ENCODE measurements around the gene STX10. TPM values are rescaled to one million over a fixed set of nuclear protein-coding genes. Genes with fewer than 3 reads are reported as not detected.

Gene STX10
- total RNA-seq, 1 experiment from 2014 or later = 86.2 TPM

DNA sequence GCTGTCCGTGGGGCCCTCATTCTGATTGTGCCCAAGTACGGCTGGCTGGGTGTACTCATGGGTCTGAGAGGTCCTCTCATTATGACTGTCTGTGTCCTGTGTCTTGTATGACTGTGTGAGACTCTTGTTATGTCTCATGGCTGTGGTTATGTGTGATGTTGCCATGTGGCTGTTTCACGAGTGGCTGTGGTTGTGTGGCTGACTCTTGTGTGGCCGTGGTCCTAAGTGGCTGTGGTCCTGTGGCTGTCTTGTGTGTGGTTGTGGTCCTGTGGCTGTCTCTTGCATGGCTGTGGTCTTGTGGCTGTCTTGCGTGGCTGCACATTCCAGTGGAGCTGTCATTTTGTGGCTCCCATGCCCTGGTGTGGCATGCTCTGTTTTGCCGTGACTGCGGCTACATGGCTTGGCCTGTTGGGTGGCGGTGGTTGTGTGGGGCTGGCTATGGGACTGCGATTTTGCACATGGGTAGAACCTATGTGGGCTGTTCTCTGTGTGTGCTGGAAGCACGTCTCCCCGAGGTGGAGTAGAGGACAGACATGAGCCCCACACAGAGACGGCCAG is 50.1 kb downstream of the STX10 start:
- no peak for DNase-seq
- H3K36me3 ChIP-seq (ENCODE audit: low read depth) = no peaks in the 10 kb centered on the region
- H3K9me3 ChIP-seq (ENCODE audit: insufficient read depth, low read depth) = no peaks in the 10 kb centered on the region
- H3K79me2 ChIP-seq (ENCODE audit: low read depth) = no peaks in the 10 kb centered on the region
- H3F3A ChIP-seq (ENCODE audit: insufficient read depth, low read depth) = no peaks in the 10 kb centered on the region; the same call in 1 of the 2 replicates
- ChIA-PET CTCF (interaction anchor here (0.6 kb wide), 1 partner anchor 99 kb away, joined by 3 read pairs; no protein-coding TSS in a partner anchor), POLR2A (ENCODE audit: unreplicated experiment) (no interaction called here)
- intact Hi-C loops (cut with micrococcal nuclease; ENCODE audit: unreplicated experiment) = no loop called here
- peaks cover 5% of the 10 kb centered on the region; the same call in 1 of the 2 replicates for H4K20me1 ChIP-seq (ENCODE audit: insufficient read depth)
- H3K9me2 ChIP-seq (ENCODE audit: insufficient read depth) = no peaks in the 10 kb centered on the region
- H3K27me3 ChIP-seq (ENCODE audit: insufficient read depth, low read depth) = no peaks in the 10 kb centered on the region
- peaks cover 5% of the 10 kb centered on the region; the same call in 1 of the 2 replicates for H3K4me1 ChIP-seq (replicated peaks; ENCODE audit: insufficient read depth)
- TF ChIP-seq EZH2 (IDR thresholded peaks at IDR 0.05; ENCODE audit: low read depth) = no peak
- TF ChIP-seq, protein P1, sequence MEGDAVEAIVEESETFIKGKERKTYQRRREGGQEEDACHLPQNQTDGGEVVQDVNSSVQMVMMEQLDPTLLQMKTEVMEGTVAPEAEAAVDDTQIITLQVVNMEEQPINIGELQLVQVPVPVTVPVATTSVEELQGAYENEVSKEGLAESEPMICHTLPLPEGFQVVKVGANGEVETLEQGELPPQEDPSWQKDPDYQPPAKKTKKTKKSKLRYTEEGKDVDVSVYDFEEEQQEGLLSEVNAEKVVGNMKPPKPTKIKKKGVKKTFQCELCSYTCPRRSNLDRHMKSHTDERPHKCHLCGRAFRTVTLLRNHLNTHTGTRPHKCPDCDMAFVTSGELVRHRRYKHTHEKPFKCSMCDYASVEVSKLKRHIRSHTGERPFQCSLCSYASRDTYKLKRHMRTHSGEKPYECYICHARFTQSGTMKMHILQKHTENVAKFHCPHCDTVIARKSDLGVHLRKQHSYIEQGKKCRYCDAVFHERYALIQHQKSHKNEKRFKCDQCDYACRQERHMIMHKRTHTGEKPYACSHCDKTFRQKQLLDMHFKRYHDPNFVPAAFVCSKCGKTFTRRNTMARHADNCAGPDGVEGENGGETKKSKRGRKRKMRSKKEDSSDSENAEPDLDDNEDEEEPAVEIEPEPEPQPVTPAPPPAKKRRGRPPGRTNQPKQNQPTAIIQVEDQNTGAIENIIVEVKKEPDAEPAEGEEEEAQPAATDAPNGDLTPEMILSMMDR (conservative IDR thresholded peaks at IDR 0.05) = no peak
- H3K27ac ChIP-seq = no peak overlapping the region
- H3K4me2 ChIP-seq = no peak overlapping the region
- H3K4me3 ChIP-seq = no peak overlapping the region
- no TSS peak for BruUV-seq (replicated peaks)
- no peak overlapping the region for H2AFZ ChIP-seq

DNA sequence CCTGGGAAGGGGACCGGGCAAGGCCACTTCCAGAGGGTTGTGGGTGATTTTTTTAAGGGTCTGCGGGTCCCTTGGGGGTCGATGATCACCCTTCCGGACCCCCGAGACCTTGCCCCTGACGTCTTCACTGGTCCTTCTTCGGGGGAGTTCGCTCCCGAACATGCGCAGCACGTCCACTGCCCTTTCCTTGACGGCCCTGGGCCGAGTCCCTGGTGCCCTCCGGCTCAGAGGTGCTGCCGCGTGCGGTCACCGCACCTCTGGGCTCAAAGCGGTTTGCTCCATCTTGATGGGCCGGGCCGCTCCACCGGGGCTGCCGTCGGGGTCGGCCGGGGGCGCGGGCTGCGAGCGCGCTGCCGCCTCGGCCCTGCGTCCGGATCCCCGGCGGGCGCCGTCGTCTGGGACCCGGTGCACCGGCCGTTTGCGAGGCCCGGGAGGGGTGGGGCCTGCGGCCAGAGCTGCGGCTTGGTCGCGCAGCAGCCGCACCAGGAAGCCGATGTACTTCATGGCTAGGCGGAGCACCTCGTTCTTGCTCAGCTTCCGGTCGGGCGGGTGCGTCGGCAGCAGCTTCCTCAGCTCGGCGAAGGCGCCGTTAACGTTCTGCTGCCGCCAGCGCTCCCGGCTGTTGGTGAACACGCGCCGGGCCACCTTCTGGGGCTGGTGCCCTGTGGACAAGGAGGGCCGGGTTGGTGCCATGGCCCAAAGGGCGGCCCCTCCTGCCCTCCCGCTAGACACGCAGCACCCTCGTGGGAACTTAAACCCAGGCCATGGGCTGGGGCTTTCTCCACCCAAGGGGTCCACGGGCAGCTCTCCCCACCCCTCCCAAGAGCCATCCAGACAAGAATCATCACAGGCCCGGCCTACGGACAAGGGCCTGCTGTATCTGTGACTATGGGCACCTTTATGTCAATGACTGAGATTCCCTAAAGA is 50.8 kb downstream of the STX10 start:
- Histone ChIP-seq H3F3A (ENCODE audit: insufficient read depth, low read depth) (peaks cover 5% of the 10 kb centered on the region; the same call in 1 of the 2 replicates), H3K27ac (no peak overlapping the region), H4K20me1 (ENCODE audit: insufficient read depth) (peaks cover 5% of the 10 kb centered on the region; the same call in 1 of the 2 replicates), H3K9me2 (ENCODE audit: insufficient read depth) (no peaks in the 10 kb centered on the region), H3K27me3 (ENCODE audit: insufficient read depth, low read depth) (no peaks in the 10 kb centered on the region), H3K4me2 (no peak overlapping the region), H2AFZ (no peak overlapping the region), H3K9me3 (ENCODE audit: insufficient read depth, low read depth) (no peaks in the 10 kb centered on the region), H3K36me3 (ENCODE audit: low read depth) (no peaks in the 10 kb centered on the region), H3K4me3 (no peak overlapping the region), H3K4me1 (replicated peaks; ENCODE audit: insufficient read depth) (peaks cover 5% of the 10 kb centered on the region; the same call in 1 of the 2 replicates), H3K79me2 (ENCODE audit: low read depth) (no peaks in the 10 kb centered on the region)
- ChIA-PET POLR2A (ENCODE audit: unreplicated experiment) (no interaction called here), CTCF (interaction anchor here (0.6 kb wide), 1 partner anchor 100 kb away, joined by 3 read pairs; no protein-coding TSS in a partner anchor)
- DNase-seq = no peak
- intact Hi-C loops (cut with micrococcal nuclease; ENCODE audit: unreplicated experiment) = no loop called here
- TF ChIP-seq, protein P1 (conservative IDR thresholded peaks at IDR 0.05) = no peak
- TF ChIP-seq EZH2 (IDR thresholded peaks at IDR 0.05; ENCODE audit: low read depth) = no peak
- no TSS peak for BruUV-seq (replicated peaks)

DNA sequence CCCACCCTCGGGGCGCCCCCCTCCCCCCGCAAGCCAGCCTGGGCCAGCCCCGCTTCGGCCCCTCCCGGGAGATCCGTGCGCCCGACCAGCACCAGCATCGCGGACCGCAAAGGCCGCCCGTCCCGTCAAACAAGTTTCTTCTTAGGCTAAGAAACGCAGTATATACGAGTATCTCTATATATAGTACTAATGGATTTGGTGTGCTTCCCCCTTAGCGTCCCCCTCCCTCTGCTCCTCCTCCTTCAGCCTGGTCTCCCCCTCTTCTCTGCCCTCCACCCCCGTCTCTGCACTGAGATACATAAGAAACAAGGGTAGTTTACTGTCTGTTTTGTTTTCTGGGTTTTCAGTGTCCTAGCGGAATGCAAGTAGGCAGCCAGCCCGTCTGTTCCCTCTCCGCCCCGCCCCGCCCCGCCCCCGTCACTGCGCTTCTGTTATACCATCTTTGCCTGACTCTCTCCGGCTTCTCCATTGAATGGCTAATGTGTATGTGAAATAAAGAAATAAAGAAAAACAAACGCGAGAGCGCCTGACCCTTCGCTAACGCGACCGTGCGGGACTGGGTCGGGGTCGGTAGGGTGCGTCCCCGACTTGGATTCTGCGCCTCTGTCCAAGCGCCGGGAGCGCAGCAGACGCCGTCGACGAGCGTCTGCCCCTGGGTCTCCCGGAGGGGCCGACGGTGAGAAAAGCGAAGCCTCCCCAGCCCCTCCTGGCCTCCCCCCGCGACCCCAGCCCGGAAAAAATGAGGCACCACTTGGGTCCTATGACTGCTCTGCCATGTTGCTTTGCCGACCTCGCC is 51.7 kb downstream of the STX10 start:
- no peak overlapping the region for H2AFZ ChIP-seq
- CTCF ChIA-PET = no interaction called here
- H3K9me2 ChIP-seq (ENCODE audit: insufficient read depth) = no peaks in the 10 kb centered on the region
- no peaks in the 10 kb centered on the region for H3K9me3 ChIP-seq (ENCODE audit: insufficient read depth, low read depth)
- H3K4me1 ChIP-seq (replicated peaks; ENCODE audit: insufficient read depth) = peaks cover 9% of the 10 kb centered on the region; the same call in 1 of the 2 replicates
- H3K27me3 ChIP-seq (ENCODE audit: insufficient read depth, low read depth) = no peaks in the 10 kb centered on the region
- POLR2A ChIA-PET (ENCODE audit: unreplicated experiment) = no interaction called here
- H3F3A ChIP-seq (ENCODE audit: insufficient read depth, low read depth) = peaks cover 5% of the 10 kb centered on the region; the same call in 1 of the 2 replicates
- no peak for TF ChIP-seq EZH2 (IDR thresholded peaks at IDR 0.05; ENCODE audit: low read depth)
- TF ChIP-seq, protein P1 (conservative IDR thresholded peaks at IDR 0.05) = no peak
- peak in 1 of 2 experiments; percentile 32 for DNase-seq
- H3K79me2 ChIP-seq (ENCODE audit: low read depth) = no peaks in the 10 kb centered on the region
- no peak overlapping the region for H3K27ac ChIP-seq
- no TSS peak for BruUV-seq (replicated peaks)
- H3K4me2 ChIP-seq = 0 out of 2 replicates have a peak overlapping the region, but pooled peaks have one; percentile 32
- intact Hi-C loops (cut with micrococcal nuclease; ENCODE audit: unreplicated experiment) = no loop called here
- H3K36me3 ChIP-seq (ENCODE audit: low read depth) = no peaks in the 10 kb centered on the region
- H4K20me1 ChIP-seq (ENCODE audit: insufficient read depth) = peaks cover 4% of the 10 kb centered on the region; the same call in 1 of the 2 replicates
- H3K4me3 ChIP-seq = no peak overlapping the region

All from PC-9 (cell line).